Sigmoid colon (tissue), 7 donors: ENCODE data around the gene LAMB1. TPM values are rescaled to one million over a fixed set of nuclear protein-coding genes. Genes with fewer than 3 reads are reported as not detected.
"Not testable (repeated sequence)": the region's sequence is repeated elsewhere in the genome, so short reads cannot be mapped to it uniquely, and the experiment has no call there.

Experiments
- DNase-seq: peaks from one replicate; pipeline ENCODE4 v3.0.0-alpha.2; 2019
- H3K27ac ChIP-seq, 4 donors: fragments of 200-600 bp; sonication (generic); one replicate each; pipeline ENCODE4 v1.5.1; 2016 to 2019; ENCODE audit warnings: mild to moderate bottlenecking in 1 of 4
- H3K27me3 ChIP-seq, 3 donors: fragments of 200-600 bp; sonication (generic); one replicate each; pipeline ENCODE4 v1.5.1; 2019; ENCODE audit warnings: mild to moderate bottlenecking in 1 of 3
- H3K36me3 ChIP-seq, 4 donors: fragments of 200-600 bp; sonication (generic); one replicate each; pipeline ENCODE4 v1.5.1; 2016 to 2019
- H3K4me1 ChIP-seq, 4 donors: fragments of 200-600 bp; sonication (generic); one replicate each; pipeline ENCODE4 v1.5.1; 2017 to 2019
- H3K4me3 ChIP-seq, 4 donors: fragments of 200-600 bp; sonication (generic); one replicate each; pipeline ENCODE4 v1.5.1; 2017 to 2019; ENCODE audit warnings: mild to moderate bottlenecking in 2 of 4, moderate library complexity in 1 of 4
- H3K9me3 ChIP-seq, 4 donors: fragments of 200-600 bp in 3 of 4; sonication (generic) in 3 of 4; one replicate each; pipeline versions ENCODE4 v1.5.1 to v1.6.1; 2013 to 2019
- CTCF ChIP-seq, 4 experiments: fragments of 450-650 bp in 3 of 4; fragments of 200-600 bp in 1 of 4; IDR thresholded peaks; one replicate each; pipeline ENCODE4 v1.5.1; 2016 to 2019; ENCODE audit warnings: antibody characterized with exemption in 4 of 4, mild to moderate bottlenecking in 3 of 4, moderate library complexity in 2 of 4
- EP300 ChIP-seq, 4 donors: sonication (generic); formaldehyde crosslinking; IDR thresholded peaks; one replicate each; pipeline ENCODE4 v1.6.1; 2017; ENCODE audit warnings: antibody characterized with exemption in 4 of 4
- POLR2A ChIP-seq, 2 donors: fragments of 450-650 bp; IDR thresholded peaks; one replicate each; pipeline ENCODE4 v1.6.1; 2016; ENCODE audit warnings: antibody characterized with exemption in 2 of 2, mild to moderate bottlenecking in 2 of 2, moderate library complexity in 2 of 2
- POLR2AphosphoS5 ChIP-seq, 4 donors: sonication (generic); formaldehyde crosslinking; IDR thresholded peaks; one replicate each; pipeline ENCODE4 v1.6.1; 2017; ENCODE audit warnings: antibody characterized with exemption in 4 of 4
- WGBS, 2 donors: extraction: QIAGEN DNeasy Blood & Tissue Kit; methylation state at CpG; one replicate each; pipeline ENCODE4 v1.1.7; 2013; 5-methylcytosine and 5-hydroxymethylcytosine counted together
- intact Hi-C: fragments of 100-400 bp; cut with DNase I; formaldehyde crosslinking; loops from one replicate; pipeline ENCODE4 v1.15.1; 2023
- polyA plus RNA-seq, 3 donors: library from polyadenylated mRNA; stranded (reverse); fragments of 200-250 nt; gene quantifications; one replicate each; pipeline ENCODE4 v1.2.3, GENCODE V29; 2013
- total RNA-seq, 4 donors: library from RNA; depleted of rRNA; stranded (reverse); fragments of >200 nt; gene quantifications; one replicate each; pipeline ENCODE4 v1.1.0, GENCODE V29; 2016
- donor health status: healthy with polysubstance abuse.
- donor health status: Bipolar disorder and iron deficiency.
- donor health status: healthy.

LAMB1 gene
- total and polyA plus RNA-seq, 7 donors, result 16.9 to 246 (median 161) TPM

GRCh38 chr7:108037741-108038140 lies 34.8 kb upstream of the LAMB1 start:
- Histone ChIP-seq H3K36me3 (no peaks in the 10 kb centered on the region), H3K4me3 (no peak overlapping the region), H3K4me1 (no peaks in the 10 kb centered on the region), H3K27me3 (no peaks in the 10 kb centered on the region), H3K27ac (no peak overlapping the region), H3K9me3 (no peaks in the 10 kb centered on the region)
- DNase-seq, result no peak
- TF ChIP-seq POLR2A (IDR thresholded peaks at IDR 0.05), result no peak
- no peak for TF ChIP-seq CTCF (IDR thresholded peaks at IDR 0.05)
- no peak for TF ChIP-seq EP300 (IDR thresholded peaks at IDR 0.05)
- TF ChIP-seq POLR2AphosphoS5 (IDR thresholded peaks at IDR 0.05), result no peak
- intact Hi-C loops, result no loop called here
- WGBS, 2 donors, result 71 to 80% methylated on average over 1 of the region's 1 CpG

- WGBS, 2 donors, result 79% methylated on average over 3 of the region's 3 CpGs
- Histone ChIP-seq H3K4me3 (no peak overlapping the region), H3K36me3 (no peaks in the 10 kb centered on the region), H3K27ac (no peak overlapping the region), H3K4me1 (no peaks in the 10 kb centered on the region), H3K27me3 (no peaks in the 10 kb centered on the region), H3K9me3 (no peaks in the 10 kb centered on the region)
- no peak for TF ChIP-seq POLR2AphosphoS5 (IDR thresholded peaks at IDR 0.05)
- intact Hi-C loops, result no loop called here
- DNase-seq, result no peak
Measured at GRCh38 chr7:108037140-108037539, 34.2 kb upstream of the LAMB1 start.

- TF ChIP-seq EP300 (IDR thresholded peaks at IDR 0.05) (no peak), POLR2A (IDR thresholded peaks at IDR 0.05) (no peak), POLR2AphosphoS5 (IDR thresholded peaks at IDR 0.05) (no peak), CTCF (IDR thresholded peaks at IDR 0.05) (no peak)
- H3K4me3 ChIP-seq, result no peak overlapping the region
- WGBS, 2 donors, result 92% methylated on average over 2 of the region's 2 CpGs
- no peaks in the 10 kb centered on the region for H3K36me3 ChIP-seq
- no peaks in the 10 kb centered on the region for H3K9me3 ChIP-seq
- H3K27ac ChIP-seq, result no peak overlapping the region
- H3K4me1 ChIP-seq, result no peaks in the 10 kb centered on the region
- intact Hi-C loops, result no loop called here
- H3K27me3 ChIP-seq, result no peaks in the 10 kb centered on the region
- DNase-seq, result no peak
Measured at GRCh38 chr7:108034586-108034985, 31.6 kb upstream of the LAMB1 start.

- H3K9me3 ChIP-seq, result no peaks in the 10 kb centered on the region
- H3K27ac ChIP-seq, result no peak overlapping the region
- intact Hi-C loops, result loop anchor here (2.0 kb wide), 1 partner anchor 65 kb away; no protein-coding TSS in a partner anchor
- DNase-seq, result no peak
- TF ChIP-seq EP300 (IDR thresholded peaks at IDR 0.05) (no peak), CTCF (IDR thresholded peaks at IDR 0.05) (no peak), POLR2AphosphoS5 (IDR thresholded peaks at IDR 0.05) (no peak), POLR2A (IDR thresholded peaks at IDR 0.05) (no peak)
- H3K4me3 ChIP-seq, result no peak overlapping the region
- no peaks in the 10 kb centered on the region for H3K27me3 ChIP-seq
- H3K4me1 ChIP-seq, result no peaks in the 10 kb centered on the region
- whole genome bisulfite sequencing, 2 donors, result 95 to 98% methylated on average over 5 of the region's 5 CpGs
- H3K36me3 ChIP-seq, result no peaks in the 10 kb centered on the region
Measured at GRCh38 chr7:108033776-108034497, 31.0 kb upstream of the LAMB1 start.

- not testable (repeated sequence) for H3K4me3 ChIP-seq, H3K27me3 ChIP-seq, H3K4me1 ChIP-seq, H3K36me3 ChIP-seq, H3K27ac ChIP-seq, H3K9me3 ChIP-seq, DNase-seq
- WGBS, 2 donors, result 84 to 90% methylated on average over 8 of the region's 8 CpGs
- intact Hi-C loops, result loop anchor here (2.0 kb wide), 1 partner anchor 65 kb away; no protein-coding TSS in a partner anchor
Measured at GRCh38 chr7:108033309-108033708, 30.3 kb upstream of the LAMB1 start.

GRCh38 chr7:108030516-108030915 lies 27.6 kb upstream of the LAMB1 start:
- no peak for DNase-seq
- H3K9me3 ChIP-seq, result no peaks in the 10 kb centered on the region
- WGBS, 2 donors, result 95% methylated on average over 3 of the region's 3 CpGs
- no peaks in the 10 kb centered on the region for H3K36me3 ChIP-seq
- intact Hi-C loops, result no loop called here
- no peak overlapping the region for H3K27ac ChIP-seq
- H3K4me1 ChIP-seq, result peaks cover 0 to 4% (median 0%) of the 10 kb centered on the region in 4 donors
- H3K4me3 ChIP-seq, result no peak overlapping the region
- no peak for TF ChIP-seq POLR2A (IDR thresholded peaks at IDR 0.05)
- no peak for TF ChIP-seq CTCF (IDR thresholded peaks at IDR 0.05)
- no peak for TF ChIP-seq EP300 (IDR thresholded peaks at IDR 0.05)
- no peak for TF ChIP-seq POLR2AphosphoS5 (IDR thresholded peaks at IDR 0.05)
- H3K27me3 ChIP-seq, result no peaks in the 10 kb centered on the region
